Tibial nerve (tissue), 4 donors: ENCODE results near the gene MLN. TPM values are rescaled to one million over a fixed set of nuclear protein-coding genes. Genes with fewer than 3 reads are reported as not detected.
"Not testable (repeated sequence)": the region's sequence is repeated elsewhere in the genome, so short reads cannot be mapped to it uniquely, and the experiment has no call there.

ENCODE experiments used
- DNase-seq, 2 donors: peaks; one replicate each; pipeline ENCODE4 v3.0.0-alpha.2; 2019; ENCODE audit warnings: low spot score in 2 of 2
- H3K27ac ChIP-seq, 4 donors: fragments of 200-600 bp; sonication (generic) in 3 of 4; one replicate each; pipeline ENCODE4 v1.5.1; 2017 to 2019; ENCODE audit warnings: mild to moderate bottlenecking in 1 of 4
- H3K27me3 ChIP-seq, 2 donors: fragments of 200-600 bp; sonication (generic) in 1 of 2; one replicate each; pipeline versions ENCODE4 v1.5.1 to v1.6.0; 2017 to 2019
- H3K36me3 ChIP-seq, 3 donors: fragments of 200-600 bp; sonication (generic); one replicate each; pipeline ENCODE4 v1.5.1; 2018 to 2019
- H3K4me1 ChIP-seq, 4 donors: fragments of 200-600 bp; sonication (generic) in 3 of 4; one replicate each; pipeline ENCODE4 v1.5.1; 2017 to 2019
- H3K4me3 ChIP-seq, 4 donors: fragments of 200-600 bp; sonication (generic) in 3 of 4; one replicate each; pipeline ENCODE4 v1.5.1; 2017 to 2019; ENCODE audit warnings: mild to moderate bottlenecking in 1 of 4, moderate library complexity in 1 of 4
- H3K9me3 ChIP-seq, 4 donors: fragments of 200-600 bp; sonication (generic) in 3 of 4; one replicate each; pipeline ENCODE4 v1.5.1; 2017 to 2019
- EP300 ChIP-seq, 2 donors: sonication (generic); formaldehyde crosslinking; IDR thresholded peaks; one replicate each; pipeline ENCODE4 v1.6.1; 2017; ENCODE audit warnings: antibody characterized with exemption in 2 of 2, mild to moderate bottlenecking in 1 of 2
- POLR2A ChIP-seq, 2 donors: fragments of 450-650 bp; IDR thresholded peaks; one replicate each; pipeline ENCODE4 v1.6.1; 2017; ENCODE audit warnings: antibody characterized with exemption in 2 of 2, mild to moderate bottlenecking in 2 of 2, moderate library complexity in 2 of 2
- WGBS, 2 donors: methylation state at CpG; one replicate each; pipeline ENCODE4 v1.1.5; 2018; 5-methylcytosine and 5-hydroxymethylcytosine counted together
- total RNA-seq, 4 donors: library from RNA; depleted of rRNA; stranded (reverse); fragments of >200 nt; gene quantifications; one replicate each; pipeline ENCODE4 v1.1.0, GENCODE V29; 2016
- TF ChIP-seq, protein P1 (sequence below), 5 experiments: fragments of 200-600 bp in 3 of 5; fragments of 450-650 bp in 2 of 5; sonication (generic) in 3 of 5; IDR thresholded peaks; one replicate each; pipeline ENCODE4 v1.5.1; 2016 to 2019; ENCODE audit warnings: antibody characterized with exemption in 5 of 5, mild to moderate bottlenecking in 3 of 5, moderate library complexity in 2 of 5

MLN gene
- total RNA-seq, 4 donors from 2014 or later: not detected

DNA sequence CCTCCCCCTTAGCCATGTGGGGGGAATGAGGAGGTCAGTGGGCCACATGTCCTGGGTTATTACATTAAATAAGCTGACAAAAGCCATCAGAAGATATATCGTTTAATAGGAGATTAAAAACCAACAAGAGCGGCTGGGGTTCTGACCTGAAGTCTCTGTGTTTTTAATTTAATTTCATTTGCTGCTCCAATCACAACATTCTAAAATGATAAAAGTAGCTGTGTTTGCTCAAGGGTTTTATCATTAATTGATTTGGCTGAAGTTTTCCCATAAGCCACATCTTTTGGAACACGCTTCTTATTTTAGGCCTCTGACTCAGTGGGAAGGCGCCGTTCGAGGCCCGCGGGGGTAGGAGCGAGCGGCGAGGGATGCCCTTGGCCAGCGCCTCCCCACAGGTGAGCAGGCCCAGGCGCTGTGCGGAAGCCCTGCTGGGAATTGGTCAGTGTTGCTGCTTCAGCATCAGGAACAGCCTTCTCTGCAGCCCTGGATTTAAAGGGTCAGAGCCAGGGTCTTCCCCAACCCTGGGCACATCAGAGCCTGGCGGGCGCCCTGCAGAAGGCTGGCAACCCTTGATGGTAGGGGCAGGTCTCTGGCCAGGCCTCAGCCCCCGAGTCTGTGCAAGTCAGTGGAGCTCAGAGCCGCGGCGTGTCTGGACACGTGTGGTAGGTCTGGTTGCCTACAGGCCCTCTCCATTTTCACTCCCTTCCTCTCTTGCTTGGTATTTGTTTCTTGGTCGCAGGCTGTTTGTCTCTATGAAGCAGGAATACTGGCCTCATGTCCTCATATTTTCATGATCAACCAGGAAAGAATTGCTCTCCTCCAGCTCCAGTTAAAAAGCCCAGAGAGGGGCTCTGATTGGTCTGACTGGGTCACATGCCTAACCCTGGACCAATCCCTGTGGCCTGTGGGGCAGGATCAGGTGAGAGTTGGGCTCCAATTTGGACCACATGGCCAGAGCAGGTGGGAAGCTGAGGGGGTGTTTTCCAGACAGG lies 30.9 kb upstream of the MLN start:
- Histone ChIP-seq H3K36me3 (no peaks in the 10 kb centered on the region), H3K9me3 (peaks cover 0 to 5% (median 0%) of the 10 kb centered on the region in 4 donors), H3K27ac (no peak overlapping the region), H3K27me3 (peaks cover 0 to 9% of the 10 kb centered on the region in 2 donors), H3K4me3 (no peak overlapping the region), H3K4me1 (peaks cover 0 to 6% (median 0%) of the 10 kb centered on the region in 4 donors)
- no peak for DNase-seq
- 86 to 91% methylated on average over 19 to 22 of the region's 22 CpGs for WGBS, 2 donors
- TF ChIP-seq, protein P1, sequence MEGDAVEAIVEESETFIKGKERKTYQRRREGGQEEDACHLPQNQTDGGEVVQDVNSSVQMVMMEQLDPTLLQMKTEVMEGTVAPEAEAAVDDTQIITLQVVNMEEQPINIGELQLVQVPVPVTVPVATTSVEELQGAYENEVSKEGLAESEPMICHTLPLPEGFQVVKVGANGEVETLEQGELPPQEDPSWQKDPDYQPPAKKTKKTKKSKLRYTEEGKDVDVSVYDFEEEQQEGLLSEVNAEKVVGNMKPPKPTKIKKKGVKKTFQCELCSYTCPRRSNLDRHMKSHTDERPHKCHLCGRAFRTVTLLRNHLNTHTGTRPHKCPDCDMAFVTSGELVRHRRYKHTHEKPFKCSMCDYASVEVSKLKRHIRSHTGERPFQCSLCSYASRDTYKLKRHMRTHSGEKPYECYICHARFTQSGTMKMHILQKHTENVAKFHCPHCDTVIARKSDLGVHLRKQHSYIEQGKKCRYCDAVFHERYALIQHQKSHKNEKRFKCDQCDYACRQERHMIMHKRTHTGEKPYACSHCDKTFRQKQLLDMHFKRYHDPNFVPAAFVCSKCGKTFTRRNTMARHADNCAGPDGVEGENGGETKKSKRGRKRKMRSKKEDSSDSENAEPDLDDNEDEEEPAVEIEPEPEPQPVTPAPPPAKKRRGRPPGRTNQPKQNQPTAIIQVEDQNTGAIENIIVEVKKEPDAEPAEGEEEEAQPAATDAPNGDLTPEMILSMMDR (IDR thresholded peaks at IDR 0.05): no peak
- TF ChIP-seq EP300 (IDR thresholded peaks at IDR 0.05): no peak
- TF ChIP-seq POLR2A (IDR thresholded peaks at IDR 0.05): no peak

DNA sequence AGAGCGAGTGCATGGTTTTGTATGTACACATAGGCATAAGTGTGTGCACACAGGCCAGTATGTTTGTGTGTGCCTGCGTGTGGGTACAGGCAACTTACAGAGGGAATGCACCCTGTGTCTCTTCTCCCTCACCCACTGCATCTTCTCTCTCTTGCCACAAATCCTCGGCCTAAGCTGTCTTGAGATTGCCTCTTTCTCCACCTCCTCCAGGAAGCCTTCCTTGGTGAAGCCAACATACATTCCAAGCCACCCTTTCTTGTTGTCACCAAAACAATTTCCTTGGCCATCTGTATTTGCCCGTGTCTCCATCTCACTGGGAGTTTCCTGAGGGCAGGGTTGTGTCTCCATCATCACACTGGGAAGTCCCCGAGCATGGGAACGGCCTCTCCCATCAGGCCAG lies 29.8 kb upstream of the MLN start:
- H3K36me3 ChIP-seq: no peaks in the 10 kb centered on the region
- peaks cover 0 to 5% (median 0%) of the 10 kb centered on the region in 4 donors for H3K9me3 ChIP-seq
- H3K4me1 ChIP-seq: no peaks in the 10 kb centered on the region
- H3K4me3 ChIP-seq: no peak overlapping the region
- WGBS, 2 donors: 88 to 90% methylated on average over 6 of the region's 6 CpGs
- peaks cover 0 to 9% of the 10 kb centered on the region in 2 donors for H3K27me3 ChIP-seq
- TF ChIP-seq, protein P1 (IDR thresholded peaks at IDR 0.05): no peak
- TF ChIP-seq EP300 (IDR thresholded peaks at IDR 0.05) (no peak), POLR2A (IDR thresholded peaks at IDR 0.05) (no peak)
- H3K27ac ChIP-seq: no peak overlapping the region
- DNase-seq: no peak

DNA sequence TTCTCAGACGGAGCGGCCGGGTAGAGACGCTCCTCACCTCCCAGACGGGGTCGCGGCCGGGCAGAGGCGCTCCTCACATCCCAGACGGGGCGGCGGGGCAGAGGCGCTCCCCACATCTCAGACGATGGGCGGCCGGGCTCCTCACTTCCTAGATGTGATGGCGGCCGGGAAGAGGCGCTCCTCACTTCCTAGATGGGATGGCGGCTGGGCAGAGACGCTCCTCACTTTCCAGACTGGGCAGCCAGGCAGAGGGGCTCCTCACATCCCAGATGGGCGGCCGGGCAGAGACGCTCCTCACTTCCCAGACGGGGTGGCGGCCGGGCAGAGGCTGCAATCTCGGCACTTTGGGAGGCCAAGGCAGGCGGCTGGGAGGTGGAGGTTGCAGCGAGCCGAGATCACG lies 29.0 kb upstream of the MLN start:
- 88 to 97% methylated on average over 7 to 27 of the region's 32 CpGs for WGBS, 2 donors
- H3K4me1 ChIP-seq, DNase-seq, H3K4me3 ChIP-seq, H3K9me3 ChIP-seq, H3K36me3 ChIP-seq, H3K27ac ChIP-seq: not testable (repeated sequence)
- peaks cover 0 to 11% of the 10 kb centered on the region in 2 donors for H3K27me3 ChIP-seq

DNA sequence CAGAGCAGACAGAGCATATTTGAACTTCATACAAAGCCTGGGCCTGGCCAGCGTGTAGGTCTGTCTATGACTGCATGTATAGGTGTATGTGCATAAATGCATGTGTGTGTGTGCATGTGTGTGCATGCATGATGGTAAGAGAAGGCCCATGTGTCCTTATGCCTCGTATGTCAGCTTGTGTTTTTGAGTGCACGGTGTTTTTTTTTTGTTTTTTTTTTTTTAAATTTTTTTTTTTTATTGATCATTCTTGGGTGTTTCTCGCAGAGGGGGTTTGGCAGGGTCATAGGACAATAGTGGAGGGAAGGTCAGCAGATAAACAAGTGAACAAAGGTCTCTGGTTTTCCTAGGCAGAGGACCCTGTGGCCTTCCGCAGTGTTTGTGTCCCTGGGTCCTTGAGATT lies 27.9 kb upstream of the MLN start:
- 71 to 74% methylated on average over 5 of the region's 5 CpGs for WGBS, 2 donors
- peaks cover 0 to 16% of the 10 kb centered on the region in 2 donors for H3K27me3 ChIP-seq

DNA sequence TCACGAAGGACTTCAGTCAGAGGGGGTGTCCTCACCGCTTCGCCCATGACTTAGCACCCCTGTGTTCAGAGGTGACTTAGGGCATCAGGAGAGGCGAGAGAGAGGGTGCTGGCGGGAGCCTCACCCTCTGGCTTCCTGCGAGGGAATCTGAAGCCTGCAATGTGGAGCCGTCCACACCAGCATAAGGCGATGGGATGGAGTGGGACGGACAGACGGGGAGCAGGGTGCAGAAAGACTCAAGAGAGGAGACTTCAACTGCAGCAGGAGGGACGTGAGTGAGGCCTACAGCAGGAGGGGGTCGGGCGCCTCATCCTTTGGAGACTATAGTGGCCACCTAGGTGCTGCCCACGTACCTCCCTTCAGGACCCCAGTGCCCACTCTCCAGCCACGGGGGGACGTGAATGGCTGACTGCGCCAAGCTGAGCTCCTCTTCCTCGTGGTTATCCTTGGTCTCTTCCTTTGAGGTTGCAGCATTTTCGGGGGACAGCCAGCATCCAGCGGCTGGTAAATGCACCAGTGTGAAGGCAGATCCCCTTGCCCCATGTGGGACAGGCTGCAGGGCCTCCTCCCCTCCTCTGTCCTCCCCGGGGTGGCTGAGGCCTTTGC lies 26.9 kb upstream of the MLN start:
- TF ChIP-seq, protein P1 (IDR thresholded peaks at IDR 0.05): no peak
- TF ChIP-seq EP300 (IDR thresholded peaks at IDR 0.05) (no peak), POLR2A (IDR thresholded peaks at IDR 0.05) (no peak)
- Histone ChIP-seq H3K4me3 (no peak overlapping the region), H3K4me1 (no peaks in the 10 kb centered on the region), H3K9me3 (no peaks in the 10 kb centered on the region), H3K27ac (no peak overlapping the region), H3K36me3 (no peaks in the 10 kb centered on the region), H3K27me3 (peaks cover 0 to 16% of the 10 kb centered on the region in 2 donors)
- 65 to 80% methylated on average over 17 to 20 of the region's 21 CpGs for WGBS, 2 donors
- no peak for DNase-seq

More for the DNA sequence above, 27.9 kb upstream of the MLN start:
- not testable (repeated sequence) for DNase-seq, H3K36me3 ChIP-seq, H3K9me3 ChIP-seq, H3K4me3 ChIP-seq, H3K4me1 ChIP-seq, H3K27ac ChIP-seq
